Mesodermal cell (in vitro differentiated cells): ENCODE measurements around the gene BMP10.

ENCODE experiments used
- H3K27ac ChIP-seq: 2 replicates; pipeline ENCODE4 v1.7.0; 2013; ENCODE audit warnings: mild to moderate bottlenecking, low read depth, low read length, moderate library complexity; ENCODE audit not compliant: severe bottlenecking
- H3K36me3 ChIP-seq: 2 replicates; pipeline ENCODE4 v1.7.1; 2013; ENCODE audit warnings: mild to moderate bottlenecking, low read length, moderate library complexity; ENCODE audit not compliant: control insufficient read depth, insufficient read depth
- H3K4me1 ChIP-seq: one replicate; pipeline ENCODE4 v1.7.1; 2013; ENCODE audit warnings: mild to moderate bottlenecking, low read length; ENCODE audit not compliant: insufficient read depth, control insufficient read depth, poor library complexity, severe bottlenecking
- H3K4me3 ChIP-seq: 2 replicates; pipeline ENCODE4 v1.7.0; 2013; ENCODE audit warnings: low read length, control low read depth, mild to moderate bottlenecking; ENCODE audit not compliant: insufficient read depth, poor library complexity, severe bottlenecking; ENCODE audit errors: extremely low read depth
- H3K9me3 ChIP-seq: 2 replicates; pipeline ENCODE4 v1.7.1; 2013; ENCODE audit warnings: mild to moderate bottlenecking, low read length, moderate library complexity; ENCODE audit not compliant: control insufficient read depth
- WGBS, 2 experiments: methylation state at CpG; one replicate each; pipeline ENCODE4 v1.1.5; 2013; ENCODE audit warnings: missing lambda C conversion rate in 2 of 2; ENCODE audit not compliant: insufficient coverage in 2 of 2; 5-methylcytosine and 5-hydroxymethylcytosine counted together

BMP10 gene

GRCh38 chr2:68822207-68822872 lies 48.9 kb downstream of the BMP10 start:
- Histone ChIP-seq H3K36me3 (no peaks in the 10 kb centered on the region), H3K4me3 (no peak overlapping the region), H3K27ac (no peak overlapping the region), H3K9me3 (no peaks in the 10 kb centered on the region), H3K4me1 (peaks cover 8% of the 10 kb centered on the region)
- WGBS, 2 experiments: 94 to 98% methylated on average over 15 of the region's 15 CpGs

- H3K36me3 ChIP-seq: no peaks in the 10 kb centered on the region
- H3K4me3 ChIP-seq: no peak overlapping the region
- WGBS, 2 experiments: 80 to 92% methylated on average over 1 to 5 of the region's 6 CpGs
- peaks cover 8% of the 10 kb centered on the region for H3K4me1 ChIP-seq
- H3K27ac ChIP-seq: no peak overlapping the region
- H3K9me3 ChIP-seq: no peaks in the 10 kb centered on the region
Measured at GRCh38 chr2:68819556-68819955, 51.6 kb downstream of the BMP10 start.

GRCh38 chr2:68817306-68817705 lies 53.9 kb downstream of the BMP10 start:
- H3K27ac ChIP-seq: no peak overlapping the region
- no peak overlapping the region for H3K4me3 ChIP-seq
- no peaks in the 10 kb centered on the region for H3K36me3 ChIP-seq
- peaks cover 13% of the 10 kb centered on the region for H3K4me1 ChIP-seq
- H3K9me3 ChIP-seq: no peaks in the 10 kb centered on the region
